ENCODE data around the gene AUNIP.

The AUNIP gene

GRCh38 chr1:25829046-25829445 lies 30.2 kb downstream of the AUNIP start:
- no peak for DNase-seq (ENCODE audit: low spot score)

- DNase-seq (ENCODE audit: low spot score) = no peak
Observed at GRCh38 chr1:25828491-25828890, 30.8 kb downstream of the AUNIP start.

DNA sequence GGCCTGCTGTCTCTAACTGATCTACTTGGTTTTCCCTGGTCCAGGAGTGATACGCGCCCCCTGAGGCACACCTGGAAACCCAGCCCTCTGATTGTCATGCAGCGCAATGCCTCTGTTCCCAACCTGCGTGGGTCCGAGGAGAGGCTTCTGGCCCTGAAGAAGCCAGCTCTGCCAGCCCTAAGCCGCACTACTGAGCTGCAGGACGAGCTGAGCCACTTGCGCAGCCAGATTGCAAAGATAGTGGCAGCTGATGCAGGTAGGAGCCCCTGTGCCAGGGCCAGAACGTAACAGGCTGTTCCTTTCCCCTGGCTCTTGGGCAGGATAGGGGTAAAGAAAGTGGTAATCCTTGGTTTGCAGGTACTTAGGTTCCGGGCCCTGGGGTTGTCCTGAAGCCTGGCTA lies 32.7 kb downstream of the AUNIP start:
- no peak for DNase-seq (ENCODE audit: low spot score)

DNA sequence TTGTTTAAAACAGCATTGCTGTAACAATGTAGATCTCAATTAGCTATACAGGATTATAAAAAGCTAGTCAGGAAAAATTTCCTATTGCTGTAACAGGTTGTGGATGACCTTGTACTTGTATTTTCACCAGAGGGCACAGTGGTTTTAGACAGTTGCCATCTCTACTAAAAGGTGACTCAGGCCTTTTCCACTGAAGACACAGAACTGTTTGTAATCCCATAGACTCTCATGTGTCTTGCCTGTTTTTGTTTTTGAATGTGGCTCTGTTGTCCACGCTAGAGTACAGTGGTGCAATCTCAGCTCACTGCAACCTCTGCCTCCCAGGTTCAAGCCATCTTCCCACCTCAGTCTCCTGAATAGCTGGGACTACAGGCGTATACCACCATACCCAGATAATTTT lies 33.7 kb downstream of the AUNIP start:
- DNase-seq (ENCODE audit: low spot score) = no peak

GRCh38 chr1:25821630-25822091 lies 37.6 kb downstream of the AUNIP start:
- DNase-seq (ENCODE audit: low spot score) = no peak

DNA sequence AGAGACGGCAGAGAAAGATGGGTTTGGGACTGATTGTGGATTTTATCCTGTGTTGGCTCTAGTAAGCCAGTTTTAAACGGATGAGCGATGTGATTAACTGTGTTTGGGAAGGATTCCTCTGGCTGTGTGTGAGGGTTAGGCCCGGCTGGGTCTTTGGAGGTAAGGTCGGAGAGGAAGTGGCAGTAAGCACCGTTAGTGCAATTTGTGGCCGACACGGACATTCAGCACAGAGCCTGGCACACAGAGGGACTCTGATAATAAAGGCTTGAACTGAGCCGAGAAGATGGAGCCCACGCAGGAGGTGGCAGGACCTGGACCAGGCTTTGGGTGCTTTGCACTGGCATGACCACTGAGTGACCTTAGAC lies 38.2 kb downstream of the AUNIP start:
- DNase-seq (ENCODE audit: low spot score) = no peak

- no peak for DNase-seq (ENCODE audit: low spot score)
Observed at GRCh38 chr1:25820247-25821111, 38.8 kb downstream of the AUNIP start.

DNA sequence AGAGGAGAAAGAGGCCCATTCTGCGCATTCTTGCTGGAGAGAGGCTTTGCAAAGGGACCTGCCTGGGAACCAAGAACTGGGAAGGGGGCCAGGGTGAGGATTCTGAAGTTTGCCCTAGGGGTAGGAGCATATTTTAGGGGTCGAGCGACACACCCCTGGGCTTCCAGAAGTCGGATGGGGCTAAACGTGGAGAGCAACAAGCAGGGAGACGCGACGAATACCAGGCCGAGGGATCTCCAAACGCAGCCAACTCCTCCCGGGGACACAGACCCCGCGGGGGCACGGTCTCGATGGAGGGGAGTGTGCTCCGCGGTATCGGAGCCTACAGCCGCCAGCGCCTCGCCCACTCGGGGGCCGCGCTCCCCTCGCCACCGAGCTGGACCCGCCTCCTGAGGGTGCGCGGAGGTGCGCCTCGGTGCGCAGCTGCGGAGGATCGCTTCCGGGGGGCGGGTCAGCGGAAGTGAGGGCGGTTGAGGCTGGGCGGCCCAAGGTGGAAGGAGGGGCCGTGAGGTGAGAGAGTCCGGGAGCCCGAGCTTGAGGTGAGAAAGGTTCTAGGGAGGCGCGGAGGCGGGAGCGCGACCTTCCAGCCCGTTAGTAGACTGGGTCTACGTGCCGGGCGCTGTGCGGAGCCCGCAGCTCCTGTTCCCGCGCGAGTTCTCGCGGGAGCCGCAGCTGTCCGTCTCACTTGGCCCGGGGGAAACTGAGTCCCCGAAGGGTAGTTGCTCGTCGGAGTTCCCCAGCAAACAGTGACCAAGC lies 39.6 kb downstream of the AUNIP start, which contains the start of gene MTFR1L:
MTFR1L (plus strand) TSS at position 464 of the 756 bp plus-strand sequence. CDS start 3,151 bp downstream, outside the sequence.
- DNase-seq (ENCODE audit: low spot score) = peak; percentile 88

DNA sequence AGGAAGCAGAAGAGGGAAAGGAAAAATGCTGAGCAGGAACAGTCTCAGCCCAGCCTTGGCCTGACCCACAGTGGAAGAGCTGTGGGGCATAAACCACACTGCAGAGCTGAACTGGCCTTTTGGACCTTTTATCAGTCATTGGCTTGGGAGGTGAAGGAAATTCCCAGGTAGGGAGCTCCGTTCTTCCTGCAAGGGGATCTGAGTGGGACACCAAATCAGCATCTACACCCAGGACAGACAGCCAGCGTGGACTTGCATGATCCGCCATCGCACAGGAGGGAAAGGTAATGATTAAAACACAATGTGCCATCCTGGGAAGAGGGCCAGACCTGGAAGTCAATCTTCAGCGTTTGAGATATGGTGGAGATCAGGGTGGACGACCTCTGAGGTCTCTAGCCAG lies 40.7 kb downstream of the AUNIP start:
- no peak for DNase-seq (ENCODE audit: low spot score)

DNA sequence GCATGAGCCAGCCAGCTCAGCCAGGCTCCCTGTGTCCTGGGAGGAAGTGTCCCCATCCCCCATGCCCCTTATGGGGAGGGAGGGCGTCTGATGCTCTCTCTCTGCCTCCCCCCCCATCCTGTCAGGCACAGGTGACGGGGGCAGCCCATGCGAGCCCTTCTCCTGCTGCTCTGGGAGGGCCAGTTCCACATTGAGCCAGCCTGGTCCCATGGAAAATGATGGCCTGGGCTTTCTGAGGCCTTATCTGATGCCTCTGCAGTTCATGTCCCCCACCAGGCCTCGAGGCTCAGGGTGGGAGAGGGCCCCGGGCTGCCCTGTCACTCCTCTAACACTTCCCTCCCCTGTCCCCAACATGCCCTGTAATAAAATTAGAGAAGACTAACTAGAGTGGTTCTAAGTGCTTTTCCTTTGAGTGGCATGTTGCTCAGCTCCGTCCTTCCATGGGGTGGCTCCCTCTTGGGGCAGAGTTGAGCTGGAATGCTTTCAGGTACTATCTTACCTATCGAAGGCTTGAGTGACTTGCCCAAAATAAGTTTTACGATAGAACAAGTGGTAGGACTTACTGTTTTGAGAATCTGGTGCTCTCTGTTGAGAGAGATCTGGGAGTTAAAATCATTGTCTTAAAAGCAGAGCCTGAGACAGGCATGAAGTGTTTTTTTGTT lies 41.3 kb downstream of the AUNIP start:
- DNase-seq (ENCODE audit: low spot score) = no peak

DNA sequence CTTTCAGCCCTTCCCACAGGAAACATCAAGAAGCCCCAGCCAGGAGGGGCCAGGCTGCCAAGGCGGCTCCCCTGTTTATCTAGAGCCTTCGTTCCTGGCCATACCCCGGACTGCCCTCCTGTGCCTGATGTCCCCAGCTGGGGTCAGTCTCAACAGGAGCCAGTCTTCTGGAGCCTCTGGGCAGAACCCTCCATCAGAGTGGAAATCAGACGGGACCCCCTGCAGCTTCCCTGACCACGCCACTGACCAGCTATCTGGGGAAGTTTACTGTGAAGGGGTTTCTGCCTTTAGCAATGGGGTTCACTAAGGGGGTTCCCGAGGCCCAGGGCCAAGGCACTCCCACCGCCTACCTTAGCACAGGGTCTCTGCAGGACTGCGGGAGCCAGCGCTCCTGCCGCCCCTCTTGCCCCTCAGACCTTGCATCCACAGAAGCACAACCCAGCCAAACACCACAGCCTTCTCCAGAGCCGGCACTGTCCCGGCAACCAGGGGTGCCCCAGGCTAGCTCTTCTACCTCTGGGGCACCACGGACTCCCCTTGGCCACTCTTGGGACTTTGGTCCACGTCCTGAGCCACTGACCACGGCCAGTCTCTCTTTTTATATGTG lies 43.0 kb downstream of the AUNIP start:
- DNase-seq (ENCODE audit: low spot score) = no peak

GRCh38 chr1:25815208-25816111 lies 43.8 kb downstream of the AUNIP start:
- DNase-seq (ENCODE audit: low spot score) = no peak

- no peak for DNase-seq (ENCODE audit: low spot score)
Observed at GRCh38 chr1:25814549-25815087, 44.6 kb downstream of the AUNIP start.

- DNase-seq (ENCODE audit: low spot score) = no peak
Observed at GRCh38 chr1:25813734-25814471, 45.4 kb downstream of the AUNIP start.

GRCh38 chr1:25813071-25813733 lies 46.1 kb downstream of the AUNIP start:
- DNase-seq (ENCODE audit: low spot score) = no peak

- DNase-seq (ENCODE audit: low spot score) = no peak
Observed at GRCh38 chr1:25811384-25812082, 47.7 kb downstream of the AUNIP start.

- DNase-seq (ENCODE audit: low spot score) = peak; percentile 76
Observed at GRCh38 chr1:25810341-25811299, 48.6 kb downstream of the AUNIP start.

DNA sequence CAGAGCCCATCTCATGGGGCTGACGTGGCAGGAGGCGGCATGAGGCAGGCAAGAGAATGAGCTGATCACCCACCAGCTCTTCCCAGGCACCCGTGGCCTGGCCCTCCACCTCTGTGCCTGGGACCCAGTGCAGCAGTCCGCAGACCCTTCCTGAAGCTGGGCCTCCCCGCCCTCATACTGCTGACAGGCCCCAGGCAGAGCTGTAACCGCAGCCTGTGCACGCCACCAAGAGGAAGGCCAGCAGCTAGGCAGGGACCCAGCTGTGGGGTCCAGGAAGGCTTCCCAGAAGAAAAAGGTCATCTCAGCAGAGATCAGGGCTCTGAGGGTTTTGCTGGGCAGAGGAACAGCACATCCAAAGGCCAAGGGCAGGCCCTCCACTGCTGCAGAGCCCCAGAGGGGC lies 49.3 kb downstream of the AUNIP start:
- DNase-seq (ENCODE audit: low spot score) = no peak

All from Ammon's horn (tissue), 1 donor.